WTC11 (cell line): ENCODE data around the gene EMC8. TPM values are rescaled to one million over a fixed set of nuclear protein-coding genes. Genes with fewer than 3 reads are reported as not detected.

ENCODE experiments used
- ATAC-seq: fragments of 200-7000 bp; cut with Tn5 transposase; 2 replicates; pipeline ENCODE4 v1.10.0; 2021; ENCODE audit warnings: mild to moderate bottlenecking, moderate library complexity
- CTCF ChIA-PET: fragments of 300-600 bp; sonication (Branson Sonifier 250); formaldehyde crosslinking; loops from one replicate; lab custom pipeline; 2021; ENCODE audit warnings: antibody characterized with exemption; lab: Charles Lee
- POLR2A ChIA-PET: fragments of 350-600 bp; sonication (Branson Sonifier 250); formaldehyde crosslinking; loops from one replicate; lab custom pipeline; 2021; ENCODE audit warnings: antibody characterized with exemption; lab: Charles Lee
- DNase-seq: peaks from one replicate; pipeline ENCODE4 v3.0.0; 2021; ENCODE audit warnings: low spot score
- H3K27ac Mint-ChIP-seq: 2 replicates; pipeline ENCODE4 v1.8.0; 2021; ENCODE audit warnings: mixed read lengths
- H3K27me3 Mint-ChIP-seq: 2 replicates; pipeline ENCODE4 v1.8.0; 2021; ENCODE audit warnings: low read depth, mild to moderate bottlenecking, moderate library complexity, mixed read lengths
- H3K36me3 Mint-ChIP-seq: 2 replicates; pipeline ENCODE4 v1.8.0; 2021; ENCODE audit warnings: mixed read lengths
- H3K4me1 Mint-ChIP-seq: 2 replicates; pipeline ENCODE4 v1.8.0; 2022; ENCODE audit warnings: mixed read lengths
- H3K4me3 Mint-ChIP-seq: 2 replicates; pipeline ENCODE4 v1.8.0; 2021; ENCODE audit warnings: mild to moderate bottlenecking, moderate library complexity, mixed read lengths
- H3K9me3 Mint-ChIP-seq: 2 replicates; pipeline ENCODE4 v1.8.0; 2021; ENCODE audit warnings: mixed read lengths
- CBFB ChIP-seq: sonication (generic); formaldehyde crosslinking; IDR thresholded peaks from 2 replicates; pipeline ENCODE4 v1.8.1; 2022; ENCODE audit warnings: mild to moderate bottlenecking, low read depth, missing genetic modification reagents
- CREB1 ChIP-seq: sonication (generic); formaldehyde crosslinking; IDR thresholded peaks from 2 replicates; pipeline ENCODE4 v1.8.0; 2023; ENCODE audit warnings: mild to moderate bottlenecking, missing genetic modification reagents
- GRHL2 ChIP-seq: fragments of 250-450 bp; sonication (Bioruptor Pico); IDR thresholded peaks from 2 replicates; pipeline ENCODE4 v1.8.0; 2022; ENCODE audit warnings: mild to moderate bottlenecking, moderate library complexity; ENCODE audit not compliant: insufficient replicate concordance, severe bottlenecking
- HMGXB4 ChIP-seq: sonication (generic); formaldehyde crosslinking; IDR thresholded peaks from 2 replicates; pipeline ENCODE4 v1.8.1; 2023; ENCODE audit warnings: mild to moderate bottlenecking, moderate library complexity, missing genetic modification reagents
- JUN ChIP-seq: sonication (generic); formaldehyde crosslinking; IDR thresholded peaks from 2 replicates; pipeline ENCODE4 v1.8.0; 2023; ENCODE audit warnings: mild to moderate bottlenecking, missing genetic modification reagents
- KAT7 ChIP-seq: sonication (generic); formaldehyde crosslinking; IDR thresholded peaks from 2 replicates; pipeline ENCODE4 v1.8.1; 2023; ENCODE audit warnings: missing genetic modification reagents, mild to moderate bottlenecking, borderline replicate concordance
- MXD4 ChIP-seq: fragments of 250-450 bp; sonication (Bioruptor Pico); IDR thresholded peaks from 2 replicates; pipeline ENCODE4 v1.8.0; 2021; ENCODE audit warnings: mild to moderate bottlenecking, moderate library complexity, borderline replicate concordance
- NFE2L1 ChIP-seq: sonication (generic); formaldehyde crosslinking; IDR thresholded peaks from 2 replicates; pipeline ENCODE4 v1.8.1; 2023; ENCODE audit warnings: missing genetic modification reagents
- NFYB ChIP-seq: sonication (generic); formaldehyde crosslinking; conservative IDR thresholded peaks from 2 replicates; pipeline ENCODE4 v1.8.0; 2022; ENCODE audit warnings: low read depth, missing genetic modification reagents
- OVOL2 ChIP-seq: fragments of 250-450 bp; sonication (Bioruptor Pico); IDR thresholded peaks from 2 replicates; pipeline ENCODE4 v1.9.0; 2021; ENCODE audit warnings: mild to moderate bottlenecking, borderline replicate concordance
- PREB ChIP-seq: sonication (generic); formaldehyde crosslinking; IDR thresholded peaks from 2 replicates; pipeline ENCODE4 v1.8.1; 2022; ENCODE audit warnings: mild to moderate bottlenecking, missing genetic modification reagents, moderate library complexity, borderline replicate concordance
- RORB ChIP-seq: fragments of 250-450 bp; sonication (Bioruptor Pico); IDR thresholded peaks from 2 replicates; pipeline ENCODE4 v1.9.0; 2021; ENCODE audit warnings: mild to moderate bottlenecking
- TCF7 ChIP-seq: sonication (generic); formaldehyde crosslinking; IDR thresholded peaks from 2 replicates; pipeline ENCODE4 v1.8.0; 2022; ENCODE audit warnings: mild to moderate bottlenecking, low read depth, missing genetic modification reagents, moderate library complexity
- ZNF121 ChIP-seq: sonication (generic); formaldehyde crosslinking; IDR thresholded peaks from 2 replicates; pipeline ENCODE4 v1.8.0; 2023; ENCODE audit warnings: missing genetic modification reagents
- ZNF232 ChIP-seq: sonication (generic); formaldehyde crosslinking; IDR thresholded peaks from 2 replicates; pipeline ENCODE4 v1.8.0; 2022; ENCODE audit warnings: mild to moderate bottlenecking, missing genetic modification reagents
- ZNF423 ChIP-seq: fragments of 250-450 bp; sonication (Bioruptor Pico); IDR thresholded peaks from 2 replicates; pipeline ENCODE4 v2.1.2; 2022; ENCODE audit warnings: mild to moderate bottlenecking, moderate library complexity
- total RNA-seq: library from RNA; stranded (reverse); gene quantifications from 3 replicates; pipeline ENCODE4 v1.2.3, GENCODE V29; 2021
- TF ChIP-seq, protein P1 (sequence below): sonication (generic); formaldehyde crosslinking; conservative IDR thresholded peaks from 2 replicates; pipeline ENCODE4 v1.8.1; 2023; ENCODE audit warnings: mild to moderate bottlenecking, low read depth, missing genetic modification reagents, moderate library complexity
- TF ChIP-seq, protein P2 (sequence below): fragments of 250-450 bp; sonication (Bioruptor Pico); IDR thresholded peaks from 2 replicates; pipeline ENCODE4 v1.8.0; 2021; ENCODE audit warnings: mild to moderate bottlenecking
- TF ChIP-seq, protein P3 (sequence below): sonication (generic); formaldehyde crosslinking; IDR thresholded peaks from 2 replicates; pipeline ENCODE4 v1.8.0; 2023; ENCODE audit warnings: missing genetic modification reagents, mild to moderate bottlenecking, borderline replicate concordance
- TF ChIP-seq, protein P4 (sequence below): fragments of 250-450 bp; sonication (Bioruptor Pico); IDR thresholded peaks from 2 replicates; pipeline ENCODE4 v1.9.0; 2021; ENCODE audit warnings: moderate library complexity, mild to moderate bottlenecking, inconsistent platforms, borderline replicate concordance

EMC8 gene
- total RNA-seq, 1 experiment from 2014 or later: 55.2 TPM

DNA sequence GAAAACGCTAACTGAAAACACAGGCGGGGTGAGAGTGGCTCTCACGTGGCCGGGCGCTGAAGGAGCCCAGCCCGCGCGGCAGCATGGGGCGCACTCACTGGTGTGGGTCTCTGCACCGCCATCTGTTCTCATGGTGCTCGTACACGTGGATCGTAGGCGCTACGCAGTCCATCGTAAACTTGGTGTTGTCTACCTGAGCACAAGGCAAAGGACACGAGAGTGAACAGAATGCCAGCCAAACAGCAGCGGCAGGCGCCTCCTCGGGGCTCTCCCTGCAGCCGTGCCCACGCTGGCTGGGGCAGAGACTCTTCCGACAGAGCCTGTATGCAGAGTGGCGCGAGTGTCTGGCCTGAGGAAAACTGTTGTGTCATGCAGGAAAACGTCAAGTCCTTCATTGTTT is 19.1 kb downstream of the EMC8 start (continued):
- TF ChIP-seq, protein P1, sequence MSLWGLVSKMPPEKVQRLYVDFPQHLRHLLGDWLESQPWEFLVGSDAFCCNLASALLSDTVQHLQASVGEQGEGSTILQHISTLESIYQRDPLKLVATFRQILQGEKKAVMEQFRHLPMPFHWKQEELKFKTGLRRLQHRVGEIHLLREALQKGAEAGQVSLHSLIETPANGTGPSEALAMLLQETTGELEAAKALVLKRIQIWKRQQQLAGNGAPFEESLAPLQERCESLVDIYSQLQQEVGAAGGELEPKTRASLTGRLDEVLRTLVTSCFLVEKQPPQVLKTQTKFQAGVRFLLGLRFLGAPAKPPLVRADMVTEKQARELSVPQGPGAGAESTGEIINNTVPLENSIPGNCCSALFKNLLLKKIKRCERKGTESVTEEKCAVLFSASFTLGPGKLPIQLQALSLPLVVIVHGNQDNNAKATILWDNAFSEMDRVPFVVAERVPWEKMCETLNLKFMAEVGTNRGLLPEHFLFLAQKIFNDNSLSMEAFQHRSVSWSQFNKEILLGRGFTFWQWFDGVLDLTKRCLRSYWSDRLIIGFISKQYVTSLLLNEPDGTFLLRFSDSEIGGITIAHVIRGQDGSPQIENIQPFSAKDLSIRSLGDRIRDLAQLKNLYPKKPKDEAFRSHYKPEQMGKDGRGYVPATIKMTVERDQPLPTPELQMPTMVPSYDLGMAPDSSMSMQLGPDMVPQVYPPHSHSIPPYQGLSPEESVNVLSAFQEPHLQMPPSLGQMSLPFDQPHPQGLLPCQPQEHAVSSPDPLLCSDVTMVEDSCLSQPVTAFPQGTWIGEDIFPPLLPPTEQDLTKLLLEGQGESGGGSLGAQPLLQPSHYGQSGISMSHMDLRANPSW (CRISPR knock-in tag): no peak

DNA sequence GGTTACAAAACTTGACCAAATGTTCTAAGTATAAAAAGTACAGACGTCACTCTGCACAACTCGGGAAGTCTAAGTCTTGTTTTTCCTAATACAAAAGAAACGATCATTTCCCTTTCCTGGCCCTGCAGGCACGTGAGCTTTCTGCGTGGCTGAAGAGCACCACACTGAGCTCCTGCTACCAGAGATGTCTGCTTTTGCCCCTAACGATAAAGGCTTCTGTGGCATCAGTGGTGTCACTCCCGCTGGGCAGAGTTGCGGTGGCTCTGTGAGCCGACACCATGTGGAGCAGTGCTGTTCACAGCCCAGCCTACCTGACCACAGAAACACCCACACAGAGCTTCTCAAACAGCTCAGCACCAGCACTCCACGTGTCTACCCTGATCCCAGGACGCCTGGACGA is 20.5 kb downstream of the EMC8 start:
- ChIA-PET CTCF (interaction anchor here (0.8 kb wide), 1 partner anchor 49 kb away, joined by 3 read pairs; no protein-coding TSS in a partner anchor), POLR2A (no interaction called here)
- no peak for ATAC-seq
- Mint-ChIP-seq H3K27me3 (no peaks in the 10 kb centered on the region), H3K36me3 (peaks cover 40% of the 10 kb centered on the region), H3K4me3 (no peak overlapping the region), H3K4me1 (no peaks in the 10 kb centered on the region), H3K27ac (no peak overlapping the region), H3K9me3 (no peaks in the 10 kb centered on the region)
- TF ChIP-seq, protein P2, sequence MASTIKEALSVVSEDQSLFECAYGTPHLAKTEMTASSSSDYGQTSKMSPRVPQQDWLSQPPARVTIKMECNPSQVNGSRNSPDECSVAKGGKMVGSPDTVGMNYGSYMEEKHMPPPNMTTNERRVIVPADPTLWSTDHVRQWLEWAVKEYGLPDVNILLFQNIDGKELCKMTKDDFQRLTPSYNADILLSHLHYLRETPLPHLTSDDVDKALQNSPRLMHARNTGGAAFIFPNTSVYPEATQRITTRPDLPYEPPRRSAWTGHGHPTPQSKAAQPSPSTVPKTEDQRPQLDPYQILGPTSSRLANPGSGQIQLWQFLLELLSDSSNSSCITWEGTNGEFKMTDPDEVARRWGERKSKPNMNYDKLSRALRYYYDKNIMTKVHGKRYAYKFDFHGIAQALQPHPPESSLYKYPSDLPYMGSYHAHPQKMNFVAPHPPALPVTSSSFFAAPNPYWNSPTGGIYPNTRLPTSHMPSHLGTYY: no peak
- TF ChIP-seq HMGXB4 (CRISPR knock-in tag) (no peak), CREB1 (CRISPR knock-in tag) (no peak), GRHL2 (CRISPR knock-in tag) (no peak), NFE2L1 (CRISPR knock-in tag) (no peak)
- TF ChIP-seq, protein P3, sequence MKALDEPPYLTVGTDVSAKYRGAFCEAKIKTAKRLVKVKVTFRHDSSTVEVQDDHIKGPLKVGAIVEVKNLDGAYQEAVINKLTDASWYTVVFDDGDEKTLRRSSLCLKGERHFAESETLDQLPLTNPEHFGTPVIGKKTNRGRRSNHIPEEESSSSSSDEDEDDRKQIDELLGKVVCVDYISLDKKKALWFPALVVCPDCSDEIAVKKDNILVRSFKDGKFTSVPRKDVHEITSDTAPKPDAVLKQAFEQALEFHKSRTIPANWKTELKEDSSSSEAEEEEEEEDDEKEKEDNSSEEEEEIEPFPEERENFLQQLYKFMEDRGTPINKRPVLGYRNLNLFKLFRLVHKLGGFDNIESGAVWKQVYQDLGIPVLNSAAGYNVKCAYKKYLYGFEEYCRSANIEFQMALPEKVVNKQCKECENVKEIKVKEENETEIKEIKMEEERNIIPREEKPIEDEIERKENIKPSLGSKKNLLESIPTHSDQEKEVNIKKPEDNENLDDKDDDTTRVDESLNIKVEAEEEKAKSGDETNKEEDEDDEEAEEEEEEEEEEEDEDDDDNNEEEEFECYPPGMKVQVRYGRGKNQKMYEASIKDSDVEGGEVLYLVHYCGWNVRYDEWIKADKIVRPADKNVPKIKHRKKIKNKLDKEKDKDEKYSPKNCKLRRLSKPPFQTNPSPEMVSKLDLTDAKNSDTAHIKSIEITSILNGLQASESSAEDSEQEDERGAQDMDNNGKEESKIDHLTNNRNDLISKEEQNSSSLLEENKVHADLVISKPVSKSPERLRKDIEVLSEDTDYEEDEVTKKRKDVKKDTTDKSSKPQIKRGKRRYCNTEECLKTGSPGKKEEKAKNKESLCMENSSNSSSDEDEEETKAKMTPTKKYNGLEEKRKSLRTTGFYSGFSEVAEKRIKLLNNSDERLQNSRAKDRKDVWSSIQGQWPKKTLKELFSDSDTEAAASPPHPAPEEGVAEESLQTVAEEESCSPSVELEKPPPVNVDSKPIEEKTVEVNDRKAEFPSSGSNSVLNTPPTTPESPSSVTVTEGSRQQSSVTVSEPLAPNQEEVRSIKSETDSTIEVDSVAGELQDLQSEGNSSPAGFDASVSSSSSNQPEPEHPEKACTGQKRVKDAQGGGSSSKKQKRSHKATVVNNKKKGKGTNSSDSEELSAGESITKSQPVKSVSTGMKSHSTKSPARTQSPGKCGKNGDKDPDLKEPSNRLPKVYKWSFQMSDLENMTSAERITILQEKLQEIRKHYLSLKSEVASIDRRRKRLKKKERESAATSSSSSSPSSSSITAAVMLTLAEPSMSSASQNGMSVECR (CRISPR knock-in tag): no peak
- no peak for DNase-seq

DNA sequence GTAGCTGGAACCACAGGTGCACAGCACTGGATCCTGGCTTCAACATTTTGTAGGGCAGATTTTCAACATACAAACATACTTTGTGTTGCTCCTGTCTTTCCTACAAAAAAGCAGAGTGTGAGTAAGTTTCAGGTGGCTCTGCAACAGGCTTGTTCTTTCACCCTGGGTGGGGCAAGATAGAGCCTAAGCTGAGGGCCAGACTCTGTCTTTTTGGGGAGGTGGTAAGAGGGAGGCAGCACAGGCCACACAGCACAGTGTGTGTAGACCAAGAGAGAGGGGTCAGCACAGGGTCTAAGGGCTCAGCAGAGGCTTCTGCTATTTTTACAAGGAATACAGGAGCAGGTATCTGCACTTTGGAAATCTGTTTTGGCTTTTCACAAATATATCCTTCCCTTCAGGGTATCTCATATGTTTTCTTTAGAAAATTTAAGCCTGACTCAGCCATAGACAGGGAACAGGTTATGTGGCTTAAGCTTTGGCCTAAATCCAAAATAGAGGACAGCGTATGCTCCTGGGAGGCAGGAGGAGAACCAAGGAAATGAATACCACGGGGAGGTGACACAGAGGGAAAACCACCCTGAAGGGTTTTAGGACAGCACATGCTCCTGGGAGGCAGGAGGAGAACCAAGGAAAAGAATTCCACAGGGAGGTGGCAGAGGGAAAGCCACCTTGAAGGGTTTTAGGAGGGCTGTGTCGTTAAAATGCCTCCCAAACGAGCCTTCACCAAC is 21.6 kb downstream of the EMC8 start:
- H3K27ac Mint-ChIP-seq: no peak overlapping the region
- no peaks in the 10 kb centered on the region for H3K9me3 Mint-ChIP-seq
- DNase-seq: no peak
- H3K27me3 Mint-ChIP-seq: no peaks in the 10 kb centered on the region
- H3K36me3 Mint-ChIP-seq: peaks cover 40% of the 10 kb centered on the region
- CTCF ChIA-PET: interaction anchor here (0.7 kb wide), 1 partner anchor 9 kb away, joined by 3 read pairs; no protein-coding TSS in a partner anchor
- no peaks in the 10 kb centered on the region for H3K4me1 Mint-ChIP-seq
- POLR2A ChIA-PET: no interaction called here
- no peak overlapping the region for H3K4me3 Mint-ChIP-seq
- TF ChIP-seq RORB (no peak), ZNF423 (CRISPR knock-in tag) (no peak), ZNF121 (CRISPR knock-in tag) (no peak), NFYB (CRISPR knock-in tag) (no peak), ZNF232 (CRISPR knock-in tag) (no peak), PREB (CRISPR knock-in tag) (no peak), TCF7 (no peak), KAT7 (CRISPR knock-in tag) (no peak), GRHL2 (CRISPR knock-in tag) (no peak), CBFB (CRISPR knock-in tag) (no peak), JUN (no peak), MXD4 (CRISPR knock-in tag) (no peak), OVOL2 (CRISPR knock-in tag) (no peak)
- TF ChIP-seq, protein P4, sequence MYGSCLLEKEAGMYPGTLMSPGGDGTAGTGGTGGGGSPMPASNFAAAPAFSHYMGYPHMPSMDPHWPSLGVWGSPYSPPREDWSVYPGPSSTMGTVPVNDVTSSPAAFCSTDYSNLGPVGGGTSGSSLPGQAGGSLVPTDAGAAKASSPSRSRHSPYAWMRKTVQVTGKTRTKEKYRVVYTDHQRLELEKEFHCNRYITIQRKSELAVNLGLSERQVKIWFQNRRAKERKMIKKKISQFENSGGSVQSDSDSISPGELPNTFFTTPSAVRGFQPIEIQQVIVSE (CRISPR knock-in tag): no peak
- no peak for ATAC-seq
